Activated B cell treated with CpG ODN at 0.5 μM for 24 hours (primary cell): ENCODE results near the gene NXNL2. TPM values are rescaled to one million over a fixed set of nuclear protein-coding genes. Genes with fewer than 3 reads are reported as not detected.

ENCODE experiments used
- ATAC-seq: fragments of 200-7000 bp; cut with Tn5 transposase; one replicate; pipeline ENCODE4 v1.10.0; 2021; ENCODE audit warnings: low read depth, mild to moderate bottlenecking, moderate library complexity
- CTCF ChIA-PET: fragments of 350-600 bp; sonication (Branson Sonifier 250); formaldehyde crosslinking; loops from one replicate; lab custom pipeline; 2021; ENCODE audit warnings: antibody characterized with exemption; lab: Charles Lee
- POLR2A ChIA-PET: fragments of 350-600 bp; sonication (Branson Sonifier 250); formaldehyde crosslinking; loops from one replicate; lab custom pipeline; 2021; ENCODE audit warnings: antibody characterized with exemption; lab: Charles Lee
- DNase-seq: peaks from one replicate; pipeline ENCODE4 v3.0.0; 2022
- H3K27ac Mint-ChIP-seq: one replicate; pipeline ENCODE4 v1.8.0; 2020; ENCODE audit warnings: mixed read lengths
- H3K27me3 Mint-ChIP-seq: one replicate; pipeline ENCODE4 v1.8.0; 2021; ENCODE audit warnings: mixed read lengths
- H3K36me3 Mint-ChIP-seq: one replicate; pipeline ENCODE4 v1.8.0; 2021; ENCODE audit warnings: low read depth, mixed read lengths
- H3K4me1 Mint-ChIP-seq: one replicate; pipeline ENCODE4 v1.8.0; 2021; ENCODE audit warnings: mixed read lengths
- H3K4me3 Mint-ChIP-seq: one replicate; pipeline ENCODE4 v1.8.0; 2020; ENCODE audit warnings: mild to moderate bottlenecking, mixed read lengths
- H3K9me3 Mint-ChIP-seq: one replicate; pipeline ENCODE4 v1.8.0; 2020; ENCODE audit warnings: mixed read lengths
- CTCF ChIP-seq: fragments of 200-600 bp; IDR thresholded peaks from one replicate; pipeline ENCODE4 v1.8.0; 2022; ENCODE audit warnings: antibody characterized with exemption, mild to moderate bottlenecking
- intact Hi-C: fragments of 100-400 bp; cut with micrococcal nuclease; formaldehyde crosslinking; loops from one replicate; pipeline ENCODE4 v1.15.1; 2024
- total RNA-seq: library from RNA; stranded (reverse); gene quantifications from 2 replicates; pipeline ENCODE4 v1.2.3, GENCODE V29; 2022

The NXNL2 gene
- not detected in 2 replicates for total RNA-seq

GRCh38 chr9:88534456-88535225, at the start of gene NXNL2:
TSS of gene NXNL2 (plus strand) at chr9:88535178. CDS start at chr9:88535435, 257 bp downstream.
- POLR2A ChIA-PET = interaction anchor here (0.7 kb wide), 1 partner anchor 867 kb away, joined by 3 read pairs; no protein-coding TSS in a partner anchor
- Mint-ChIP-seq H3K27ac (no peak within 1 kb of the TSS), H3K4me1 (peaks cover 11% of the 10 kb centered on the region), H3K27me3 (peaks cover 41% of the 10 kb centered on the region), H3K36me3 (no peaks in the 10 kb centered on the region), H3K4me3 (peak within 1 kb of the TSS; percentile 32), H3K9me3 (no peaks in the 10 kb centered on the region)
- TF ChIP-seq CTCF = no peak
- intact Hi-C loops = no loop called here
- DNase-seq (no peak), ATAC-seq (peak; percentile 47)
- CTCF ChIA-PET = no interaction called here

- Mint-ChIP-seq H3K4me1 (peaks cover 2% of the 10 kb centered on the region), H3K27me3 (no peaks in the 10 kb centered on the region), H3K4me3 (no peak overlapping the region), H3K36me3 (no peaks in the 10 kb centered on the region), H3K9me3 (no peaks in the 10 kb centered on the region), H3K27ac (no peak overlapping the region)
- ATAC-seq (no peak), DNase-seq (no peak)
- intact Hi-C loops = no loop called here
- ChIA-PET CTCF (no interaction called here), POLR2A (no interaction called here)
- no peak for TF ChIP-seq CTCF
Measured at GRCh38 chr9:88488166-88488565, 46.8 kb upstream of the NXNL2 start.

- ATAC-seq (no peak), DNase-seq (no peak)
- no peaks in the 10 kb centered on the region for H3K27me3 Mint-ChIP-seq
- ChIA-PET POLR2A (no interaction called here), CTCF (no interaction called here)
- H3K4me3 Mint-ChIP-seq = no peak overlapping the region
- no peak overlapping the region for H3K27ac Mint-ChIP-seq
- no peaks in the 10 kb centered on the region for H3K9me3 Mint-ChIP-seq
- no peak for TF ChIP-seq CTCF
- no peaks in the 10 kb centered on the region for H3K4me1 Mint-ChIP-seq
- H3K36me3 Mint-ChIP-seq = no peaks in the 10 kb centered on the region
- intact Hi-C loops = no loop called here
Measured at GRCh38 chr9:88494983-88495721, 39.8 kb upstream of the NXNL2 start.

GRCh38 chr9:88497224-88497623, 37.8 kb upstream of the NXNL2 start:
- ChIA-PET POLR2A (no interaction called here), CTCF (no interaction called here)
- no peaks in the 10 kb centered on the region for H3K27me3 Mint-ChIP-seq
- H3K36me3 Mint-ChIP-seq = no peaks in the 10 kb centered on the region
- H3K27ac Mint-ChIP-seq = no peak overlapping the region
- no peaks in the 10 kb centered on the region for H3K4me1 Mint-ChIP-seq
- no peak for TF ChIP-seq CTCF
- intact Hi-C loops = no loop called here
- ATAC-seq (no peak), DNase-seq (no peak)
- H3K4me3 Mint-ChIP-seq = no peak overlapping the region
- H3K9me3 Mint-ChIP-seq = no peaks in the 10 kb centered on the region

GRCh38 chr9:88498880-88499279, 36.1 kb upstream of the NXNL2 start:
- no peak for ATAC-seq
- no peaks in the 10 kb centered on the region for H3K4me1 Mint-ChIP-seq
- H3K27me3 Mint-ChIP-seq = no peaks in the 10 kb centered on the region
- H3K9me3 Mint-ChIP-seq = no peaks in the 10 kb centered on the region
- H3K4me3 Mint-ChIP-seq = no peak overlapping the region
- no peak for TF ChIP-seq CTCF
- ChIA-PET CTCF (no interaction called here), POLR2A (no interaction called here)
- H3K27ac Mint-ChIP-seq = no peak overlapping the region
- intact Hi-C loops = no loop called here
- H3K36me3 Mint-ChIP-seq = no peaks in the 10 kb centered on the region
- no peak for DNase-seq
